ENCODE results near the gene HCST.

Gene HCST, protein sequence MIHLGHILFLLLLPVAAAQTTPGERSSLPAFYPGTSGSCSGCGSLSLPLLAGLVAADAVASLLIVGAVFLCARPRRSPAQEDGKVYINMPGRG

DNA sequence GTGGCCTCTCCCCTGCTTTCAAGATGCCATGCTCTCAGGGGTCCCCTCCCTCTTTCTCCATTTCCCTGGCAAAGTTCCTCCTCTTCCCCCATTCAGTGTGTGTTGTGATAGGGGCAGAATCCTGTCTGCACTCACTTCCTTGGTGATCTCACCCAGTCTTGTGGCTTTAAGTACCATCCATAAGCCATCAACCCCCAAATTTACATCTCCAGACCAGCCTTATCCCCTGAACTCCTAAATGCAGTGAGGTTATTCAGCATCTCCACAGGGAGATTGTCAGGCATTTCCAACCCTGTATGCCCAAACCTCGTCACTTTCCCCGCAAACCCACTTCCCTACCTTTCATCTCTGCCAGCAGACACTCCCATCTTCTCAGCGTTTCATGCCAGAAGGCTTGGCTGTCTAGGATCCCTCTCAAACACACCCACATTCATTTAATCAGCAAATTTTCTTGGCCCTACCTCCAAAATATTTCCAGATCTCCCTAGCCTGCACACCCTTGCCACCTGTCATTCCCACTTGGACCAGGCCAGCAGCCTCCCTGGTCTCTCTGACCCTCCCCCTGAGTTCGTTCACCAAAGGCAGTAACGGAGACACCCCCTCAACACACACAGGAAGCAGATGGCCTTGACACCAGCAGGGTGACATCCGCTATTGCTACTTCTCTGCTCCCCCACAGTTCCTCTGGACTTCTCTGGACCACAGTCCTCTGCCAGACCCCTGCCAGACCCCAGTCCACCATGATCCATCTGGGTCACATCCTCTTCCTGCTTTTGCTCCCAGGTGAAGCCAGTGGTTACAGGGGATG is at the start of gene HCST:
Gene HCST (plus strand): TSS at position 676 of the 808 bp plus-strand sequence. CDS start 65 bp downstream, at position 741.
- no peak for DNase-seq (ENCODE audit: low read depth)
- peak within 1 kb of the TSS; percentile 36 for H3K4me3 ChIP-seq (replicated peaks; ENCODE audit: low read depth, low read length)
- TF ChIP-seq, protein P1, sequence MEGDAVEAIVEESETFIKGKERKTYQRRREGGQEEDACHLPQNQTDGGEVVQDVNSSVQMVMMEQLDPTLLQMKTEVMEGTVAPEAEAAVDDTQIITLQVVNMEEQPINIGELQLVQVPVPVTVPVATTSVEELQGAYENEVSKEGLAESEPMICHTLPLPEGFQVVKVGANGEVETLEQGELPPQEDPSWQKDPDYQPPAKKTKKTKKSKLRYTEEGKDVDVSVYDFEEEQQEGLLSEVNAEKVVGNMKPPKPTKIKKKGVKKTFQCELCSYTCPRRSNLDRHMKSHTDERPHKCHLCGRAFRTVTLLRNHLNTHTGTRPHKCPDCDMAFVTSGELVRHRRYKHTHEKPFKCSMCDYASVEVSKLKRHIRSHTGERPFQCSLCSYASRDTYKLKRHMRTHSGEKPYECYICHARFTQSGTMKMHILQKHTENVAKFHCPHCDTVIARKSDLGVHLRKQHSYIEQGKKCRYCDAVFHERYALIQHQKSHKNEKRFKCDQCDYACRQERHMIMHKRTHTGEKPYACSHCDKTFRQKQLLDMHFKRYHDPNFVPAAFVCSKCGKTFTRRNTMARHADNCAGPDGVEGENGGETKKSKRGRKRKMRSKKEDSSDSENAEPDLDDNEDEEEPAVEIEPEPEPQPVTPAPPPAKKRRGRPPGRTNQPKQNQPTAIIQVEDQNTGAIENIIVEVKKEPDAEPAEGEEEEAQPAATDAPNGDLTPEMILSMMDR (IDR thresholded peaks at IDR 0.05; ENCODE audit: low read length, missing control alignments), result no peak

DNA sequence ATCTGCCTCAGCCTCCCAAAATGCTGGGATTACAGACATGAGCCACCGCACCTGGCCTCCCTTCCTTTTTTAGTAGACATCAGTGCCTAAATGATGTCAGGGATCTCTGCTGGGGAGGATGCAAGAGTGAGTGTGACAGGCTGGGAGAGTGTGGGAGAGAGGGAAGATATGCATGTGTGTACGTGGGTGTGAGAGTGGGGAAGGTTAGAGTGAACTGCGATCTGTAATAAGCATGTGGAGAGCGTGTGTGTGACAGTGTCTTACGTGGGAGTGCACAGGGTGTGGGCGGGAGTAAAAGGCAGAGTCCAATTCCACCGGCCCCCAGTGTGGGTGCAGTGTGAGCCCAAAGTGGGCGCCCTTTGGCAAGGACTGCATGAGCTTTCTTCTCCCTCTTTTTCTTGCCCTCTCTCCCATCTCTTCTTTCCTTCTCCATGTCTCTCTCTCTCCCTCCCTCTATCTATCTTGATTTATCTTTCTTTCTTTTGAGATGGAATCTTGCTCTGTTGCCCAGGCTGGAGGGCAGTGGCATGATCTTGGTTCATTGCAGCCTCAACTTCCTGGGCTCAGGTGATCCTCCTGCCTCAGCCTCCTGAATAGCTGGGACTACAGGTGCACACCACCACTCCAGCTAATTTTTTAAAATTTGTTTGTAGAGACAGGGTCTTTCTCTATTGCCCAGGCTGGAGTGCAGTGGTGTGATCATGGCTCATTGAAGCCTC is 49.1 kb upstream of the HCST start:
- TF ChIP-seq, protein P1 (IDR thresholded peaks at IDR 0.05; ENCODE audit: low read length, missing control alignments), result no peak
- H3K4me3 ChIP-seq (replicated peaks; ENCODE audit: low read depth, low read length), result no peak overlapping the region
- DNase-seq (ENCODE audit: low read depth), result no peak

DNA sequence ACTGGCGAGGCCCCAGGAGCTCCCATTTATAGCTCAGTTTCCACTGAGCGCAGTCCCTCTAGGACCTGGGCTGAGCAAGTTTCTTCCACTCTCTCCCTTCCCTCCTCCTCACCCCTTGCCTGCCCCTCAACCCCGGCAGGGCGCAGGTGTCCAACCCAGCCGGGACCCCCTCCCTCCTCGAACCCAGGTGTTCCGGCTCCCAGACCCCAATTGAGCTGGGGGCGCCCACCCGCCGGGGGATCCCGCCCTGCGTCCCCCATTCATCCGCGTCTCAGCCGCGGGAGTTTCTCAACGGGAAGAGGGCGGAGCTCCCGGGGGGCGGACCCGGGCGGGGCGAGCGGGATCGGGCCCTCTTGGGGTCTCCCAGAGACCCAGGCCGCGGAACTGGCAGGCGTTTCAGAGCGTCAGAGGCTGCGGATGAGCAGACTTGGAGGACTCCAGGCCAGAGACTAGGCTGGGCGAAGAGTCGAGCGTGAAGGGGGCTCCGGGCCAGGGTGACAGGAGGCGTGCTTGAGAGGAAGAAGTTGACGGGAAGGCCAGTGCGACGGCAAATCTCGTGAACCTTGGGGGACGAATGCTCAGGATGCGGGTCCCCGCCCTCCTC is 45.7 kb upstream of the HCST start, which contains the start of gene KIRREL2:
Gene KIRREL2 (plus strand): TSS at position 366 of the 604 bp plus-strand sequence. CDS start 209 bp downstream, at position 575.
- DNase-seq (ENCODE audit: low read depth), result no peak
- TF ChIP-seq, protein P1 (IDR thresholded peaks at IDR 0.05; ENCODE audit: low read length, missing control alignments), result no peak
- H3K4me3 ChIP-seq (replicated peaks; ENCODE audit: low read depth, low read length), result peak within 1 kb of the TSS; percentile 49

DNA sequence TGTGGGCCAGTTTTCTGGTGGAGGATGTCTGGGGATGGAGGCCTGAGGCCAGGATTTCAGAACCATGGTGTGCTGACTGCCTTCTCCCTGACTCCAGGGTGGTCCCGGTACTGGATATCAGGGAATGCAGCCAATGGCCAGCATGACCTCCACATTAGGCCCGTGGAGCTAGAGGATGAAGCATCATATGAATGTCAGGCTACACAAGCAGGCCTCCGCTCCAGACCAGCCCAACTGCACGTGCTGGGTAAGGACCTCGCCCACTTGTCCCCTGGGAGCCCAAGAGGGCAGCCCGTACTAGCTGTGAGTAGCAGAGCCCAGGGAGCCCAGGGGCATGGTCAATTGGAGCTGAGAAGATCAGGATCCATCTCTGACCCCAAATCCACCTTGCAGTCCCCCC is 44.0 kb upstream of the HCST start:
- no peak for DNase-seq (ENCODE audit: low read depth)
- no peak overlapping the region for H3K4me3 ChIP-seq (replicated peaks; ENCODE audit: low read depth, low read length)
- TF ChIP-seq, protein P1 (IDR thresholded peaks at IDR 0.05; ENCODE audit: low read length, missing control alignments), result no peak

DNA sequence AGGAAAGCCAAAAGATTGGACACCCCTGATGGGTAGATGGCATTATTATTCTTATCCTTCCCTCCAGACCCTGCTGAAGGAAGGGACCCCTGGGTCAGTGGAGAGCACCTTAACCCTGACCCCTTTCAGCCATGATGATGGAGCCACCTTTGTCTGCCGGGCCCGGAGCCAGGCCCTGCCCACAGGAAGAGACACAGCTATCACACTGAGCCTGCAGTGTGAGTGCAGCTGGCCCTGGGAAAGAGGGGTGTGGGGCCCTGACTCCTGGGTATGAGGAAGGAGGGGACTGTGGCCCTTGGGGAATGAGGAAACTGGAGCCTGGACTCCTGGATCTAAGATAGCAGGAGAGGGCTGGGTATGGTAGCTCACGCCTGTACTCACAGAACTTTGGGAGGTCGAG is 42.9 kb upstream of the HCST start:
- no peak overlapping the region for H3K4me3 ChIP-seq (replicated peaks; ENCODE audit: low read depth, low read length)
- DNase-seq (ENCODE audit: low read depth), result no peak
- TF ChIP-seq, protein P1 (IDR thresholded peaks at IDR 0.05; ENCODE audit: low read length, missing control alignments), result no peak

DNA sequence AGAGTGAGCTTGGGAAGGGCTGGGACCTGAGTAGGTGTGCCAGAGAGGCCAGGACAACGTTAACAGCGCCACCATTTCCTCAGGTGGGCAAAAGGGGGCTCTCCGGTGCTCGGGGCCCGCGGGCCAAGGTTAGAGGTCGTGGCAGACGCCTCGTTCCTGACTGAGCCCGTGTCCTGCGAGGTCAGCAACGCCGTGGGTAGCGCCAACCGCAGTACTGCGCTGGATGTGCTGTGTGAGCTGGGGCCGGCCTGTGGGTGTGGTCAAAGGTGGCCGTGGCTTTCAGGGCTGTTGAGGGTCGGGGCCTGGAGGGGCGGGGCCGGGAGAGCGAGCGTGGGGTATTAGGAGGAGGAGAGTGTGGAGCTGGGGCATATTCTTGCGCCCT is 41.9 kb upstream of the HCST start:
- TF ChIP-seq, protein P1 (IDR thresholded peaks at IDR 0.05; ENCODE audit: low read length, missing control alignments), result no peak
- no peak overlapping the region for H3K4me3 ChIP-seq (replicated peaks; ENCODE audit: low read depth, low read length)
- DNase-seq (ENCODE audit: low read depth), result no peak

All from fibroblast of pulmonary artery (primary cell).